Ureter (tissue), 1 donor: ENCODE results near the gene KRTAP22-1. TPM values are rescaled to one million over a fixed set of nuclear protein-coding genes. Genes with fewer than 3 reads are reported as not detected.

Experiments
- DNase-seq: peaks from one replicate; pipeline ENCODE4 v3.0.0-alpha.2; 2020; ENCODE audit warnings: low spot score
- total RNA-seq: library from RNA; stranded (reverse); gene quantifications from one replicate; pipeline ENCODE4 v1.2.4, GENCODE V29; 2023
- donor health status: DM: yes; HTN: yes; CAD: no.

KRTAP22-1 gene
- total RNA-seq, 1 donor from 2014 or later, result not detected

DNA sequence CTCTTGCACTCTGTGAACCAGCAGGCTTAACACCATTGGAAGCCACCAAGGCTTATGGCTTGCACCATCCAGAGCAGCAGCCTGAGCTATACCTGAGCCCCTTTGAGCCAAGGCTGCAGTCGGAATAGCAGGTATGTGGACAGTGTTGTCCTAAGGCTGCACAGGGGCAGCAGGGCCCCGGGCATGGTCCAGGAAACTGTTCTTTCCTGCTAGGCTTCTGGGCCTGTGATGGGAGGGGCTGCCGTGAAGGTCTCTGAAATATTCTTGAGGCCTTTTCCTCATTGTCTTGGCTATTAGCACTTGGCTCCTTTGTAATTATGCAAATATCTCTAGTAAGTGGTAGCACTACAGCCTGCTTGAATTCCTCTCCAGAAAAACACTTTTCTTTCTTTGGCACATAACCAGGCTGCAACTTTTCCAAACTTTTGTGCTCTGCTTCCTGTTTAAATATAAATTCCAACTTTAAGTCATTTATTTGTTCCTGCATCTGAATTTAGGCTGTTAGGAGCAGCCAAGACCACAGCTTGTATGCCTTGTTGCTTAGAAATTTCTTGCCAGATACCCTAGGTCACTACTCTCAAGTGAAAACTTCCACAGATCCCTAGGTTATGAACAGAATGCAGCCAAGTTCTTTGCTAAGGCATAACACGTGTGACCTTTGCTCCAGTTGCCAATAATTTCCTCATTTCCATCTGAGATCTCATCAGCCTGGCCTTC, 24.7 kb downstream of the KRTAP22-1 start:
- DNase-seq, result no peak

GRCh38 chr21:30628109-30628508, 27.2 kb downstream of the KRTAP22-1 start:
- DNase-seq, result no peak

DNA sequence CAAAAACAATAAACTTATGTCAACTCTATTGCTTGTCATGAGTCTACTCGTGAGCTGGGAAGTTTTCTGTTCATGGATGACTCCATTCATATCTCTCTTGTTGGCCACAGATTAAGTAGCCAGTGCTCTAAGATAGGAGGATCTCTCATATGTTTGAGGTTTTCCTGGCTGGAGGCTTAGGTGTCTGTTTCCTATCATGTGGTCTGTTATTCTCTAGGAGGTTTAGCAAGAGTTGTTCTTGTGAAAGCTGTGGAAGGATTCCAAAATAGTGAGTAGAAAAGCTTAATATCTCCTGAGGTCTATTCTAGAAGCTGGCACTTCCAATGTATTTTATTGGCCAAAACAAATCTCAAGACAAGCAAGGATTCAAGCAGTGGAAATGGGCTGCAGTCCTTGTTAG, 28.3 kb downstream of the KRTAP22-1 start:
- DNase-seq, result no peak

GRCh38 chr21:30634906-30635305, 34.0 kb downstream of the KRTAP22-1 start, which contains the start of gene KRTAP20-2:
TSS of gene KRTAP20-2 (plus strand) at chr21:30635206. CDS start at chr21:30635264, 58 bp downstream.
- DNase-seq, result no peak

- no peak for DNase-seq
Observed at GRCh38 chr21:30638686-30639085, 37.8 kb downstream of the KRTAP22-1 start.

GRCh38 chr21:30642564-30642963, 41.7 kb downstream of the KRTAP22-1 start, which contains the start of gene KRTAP20-3:
TSS of gene KRTAP20-3 (plus strand) at chr21:30642864.
- DNase-seq, result no peak

DNA sequence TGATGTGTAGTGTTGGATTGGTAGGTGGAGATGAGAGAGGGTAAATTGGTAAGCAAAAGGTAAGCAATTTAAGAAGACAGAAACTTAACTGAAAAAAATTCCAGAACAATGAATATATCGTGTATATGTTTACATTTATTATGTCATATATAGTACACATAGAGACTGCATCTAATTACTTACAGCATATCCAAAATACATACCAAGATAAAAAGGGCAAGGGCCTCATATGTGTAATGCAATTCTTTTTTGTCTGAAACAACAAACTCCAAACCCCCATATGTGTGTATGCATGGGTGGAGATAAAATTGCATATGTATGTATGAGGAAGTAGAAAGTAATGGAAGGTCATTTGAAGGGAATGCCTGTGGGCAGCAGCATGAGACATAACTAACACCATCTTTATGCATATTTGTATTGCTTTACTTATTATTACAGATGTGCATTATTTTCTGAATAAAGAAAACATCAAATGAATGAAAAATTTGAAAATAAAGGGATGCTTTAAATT, 46.1 kb downstream of the KRTAP22-1 start:
- DNase-seq, result no peak

Other genes with a start within 250 kb of the KRTAP22-1 start
- not detected for gene KRTAP13-2, start 228.8 kb upstream of the KRTAP22-1 start, total RNA-seq
- not detected for gene KRTAP13-1, start 205.1 kb upstream of the KRTAP22-1 start, total RNA-seq
- not detected for gene KRTAP13-3, start 175.2 kb upstream of the KRTAP22-1 start, total RNA-seq
- not detected for gene KRTAP13-4, start 170.9 kb upstream of the KRTAP22-1 start, total RNA-seq
- gene KRTAP15-1, start 160.8 kb upstream of the KRTAP22-1 start, total RNA-seq, result not detected
- gene KRTAP19-1, start 120.7 kb upstream of the KRTAP22-1 start, total RNA-seq, result not detected
- gene KRTAP19-2, start 113.7 kb upstream of the KRTAP22-1 start, total RNA-seq, result not detected
- not detected for gene KRTAP19-3, start 109.1 kb upstream of the KRTAP22-1 start, total RNA-seq
- gene KRTAP19-4, start 103.9 kb upstream of the KRTAP22-1 start, total RNA-seq, result not detected
- gene KRTAP19-5, start 98.9 kb upstream of the KRTAP22-1 start, total RNA-seq, result not detected
- gene KRTAP19-6, start 59.2 kb upstream of the KRTAP22-1 start, total RNA-seq, result not detected
- gene KRTAP19-7, start 39.8 kb upstream of the KRTAP22-1 start, total RNA-seq, result not detected
- gene KRTAP22-2, start 10.7 kb upstream of the KRTAP22-1 start, total RNA-seq, result not detected
- not detected for gene KRTAP6-3, start 8.6 kb upstream of the KRTAP22-1 start, total RNA-seq
- gene KRTAP6-2, start 2.2 kb upstream of the KRTAP22-1 start, total RNA-seq, result not detected
- not detected for gene KRTAP6-1, start 12.8 kb downstream of the KRTAP22-1 start, total RNA-seq
- gene KRTAP20-1, start 15.3 kb downstream of the KRTAP22-1 start, total RNA-seq, result not detected
- gene KRTAP20-4, start 19.5 kb downstream of the KRTAP22-1 start, total RNA-seq, result not detected
- gene KRTAP20-2, start 34.1 kb downstream of the KRTAP22-1 start, total RNA-seq, result not detected
- not detected for gene KRTAP20-3, start 41.8 kb downstream of the KRTAP22-1 start, total RNA-seq
- not detected for gene KRTAP21-3, start 117.7 kb downstream of the KRTAP22-1 start, total RNA-seq
- not detected for gene KRTAP21-2, start 146.2 kb downstream of the KRTAP22-1 start, total RNA-seq
- gene KRTAP21-1, start 154.3 kb downstream of the KRTAP22-1 start, total RNA-seq, result not detected
- not detected for gene KRTAP8-1, start 212.2 kb downstream of the KRTAP22-1 start, total RNA-seq
- gene KRTAP7-1, start 228.7 kb downstream of the KRTAP22-1 start, total RNA-seq, result not detected